HG03064 (cell line): ENCODE data around the gene PAX5.

ENCODE experiments used
- ATAC-seq: cut with Tn5 transposase; IDR thresholded peaks from one replicate; pipeline ENCODE4 v1.9.1; 2021; ENCODE audit warnings: low read depth; ENCODE audit not compliant: unreplicated experiment

PAX5 gene

GRCh38 chr9:36791222-36791950 is 242.7 kb downstream of the PAX5 start:
- ATAC-seq = no peak

- no peak for ATAC-seq
Measured at GRCh38 chr9:36789886-36790285, 244.2 kb downstream of the PAX5 start.

GRCh38 chr9:36788534-36788933 is 245.5 kb downstream of the PAX5 start:
- no peak for ATAC-seq

- no peak for ATAC-seq
Measured at GRCh38 chr9:36787709-36788108, 246.4 kb downstream of the PAX5 start.
